K562 (cell line): Measurements from ENCODE around the gene GTSE1. TPM values are rescaled to one million over a fixed set of nuclear protein-coding genes. Genes with fewer than 3 reads are reported as not detected.

ENCODE experiments used
- CTBP1 ChIP-seq: fragments of 450-650 bp; IDR thresholded peaks from 2 replicates; pipeline ENCODE4 v1.6.1; 2016; ENCODE audit warnings: borderline replicate concordance
- DPF2 ChIP-seq: fragments of 450-650 bp; IDR thresholded peaks from 2 replicates; pipeline ENCODE4 v1.6.1; 2016
- EWSR1 ChIP-seq: fragments of 450-650 bp; IDR thresholded peaks from 2 replicates; pipeline ENCODE4 v1.6.1; 2018; ENCODE audit warnings: borderline replicate concordance, mild to moderate bottlenecking, low read depth, moderate library complexity; ENCODE audit not compliant: partially characterized antibody
- FOSL1 ChIP-seq: fragments of 200-800 bp; sonication (Bioruptor generic); conservative IDR thresholded peaks from 2 replicates; pipeline ENCODE4 v1.6.1; 2016; ENCODE audit warnings: missing genetic modification characterization, missing compliant biosample characterization
- FOXA3 ChIP-seq, 2 experiments: fragments of 450-650 bp in 1 of 2; sonication (generic) in 1 of 2; formaldehyde crosslinking; IDR thresholded peaks in 1 of 2; conservative IDR thresholded peaks in 1 of 2; 2 replicates each; pipeline versions ENCODE4 v1.4.0 to v1.8.0; 2020 to 2022; ENCODE audit warnings: mild to moderate bottlenecking in 2 of 2, missing genetic modification reagents in 1 of 2
- GATA2 ChIP-seq: sonication (generic); formaldehyde crosslinking; IDR thresholded peaks from 2 replicates; pipeline ENCODE4 v1.4.0; 2020; ENCODE audit warnings: mild to moderate bottlenecking, missing genetic modification reagents
- GTF2A2 ChIP-seq: IDR thresholded peaks from 2 replicates; pipeline ENCODE4 v1.6.1; 2016; ENCODE audit warnings: mild to moderate bottlenecking, missing genetic modification characterization, missing compliant biosample characterization
- HDAC1 ChIP-seq, 2 experiments: fragments of 450-650 bp; IDR thresholded peaks; 2 replicates each; pipeline ENCODE4 v1.6.1; 2016 to 2017; ENCODE audit warnings: inconsistent platforms in 1 of 2, mild to moderate bottlenecking in 1 of 2, moderate library complexity in 1 of 2
- KLF16 ChIP-seq: IDR thresholded peaks from 2 replicates; pipeline ENCODE4 v1.6.1; 2016; ENCODE audit warnings: antibody characterized with exemption
- L3MBTL2 ChIP-seq: fragments of 450-650 bp; IDR thresholded peaks from 2 replicates; pipeline ENCODE4 v1.6.1; 2016; ENCODE audit warnings: mild to moderate bottlenecking, moderate library complexity
- MBD1 ChIP-seq: fragments of 250-450 bp; sonication (Bioruptor Pico); IDR thresholded peaks from 2 replicates; pipeline ENCODE4 v1.8.0; 2022; ENCODE audit warnings: inconsistent platforms
- MGA ChIP-seq: fragments of 450-650 bp; IDR thresholded peaks from 2 replicates; pipeline ENCODE4 v1.6.1; 2016; ENCODE audit warnings: mild to moderate bottlenecking, moderate library complexity
- NR4A1 ChIP-seq, 2 experiments: fragments of 250-450 bp in 1 of 2; fragments of 450-650 bp in 1 of 2; sonication (Bioruptor Pico) in 1 of 2; IDR thresholded peaks; 2 replicates each; pipeline versions ENCODE4 v1.4.0 to v1.6.1; 2016 to 2020; ENCODE audit warnings: mild to moderate bottlenecking in 2 of 2, missing compliant biosample characterization in 1 of 2, missing genetic modification characterization in 1 of 2, moderate library complexity in 1 of 2
- SMARCE1 ChIP-seq: fragments of 450-650 bp; IDR thresholded peaks from 2 replicates; pipeline ENCODE4 v1.7.1; 2016; ENCODE audit warnings: mild to moderate bottlenecking
- SRSF7 ChIP-seq: fragments of 200-400 bp; formaldehyde crosslinking; optimal IDR thresholded peaks from 2 replicates; pipeline ENCODE3; 2017; ENCODE audit warnings: mild to moderate bottlenecking, low read depth, low read length
- TCF3 ChIP-seq: sonication (generic); formaldehyde crosslinking; IDR thresholded peaks from 2 replicates; pipeline ENCODE4 v1.4.0; 2020; ENCODE audit warnings: mild to moderate bottlenecking, missing genetic modification reagents
- polyA plus RNA-seq, 8 experiments: library from polyadenylated mRNA; depleted of rRNA in 4 of 8; stranded (reverse) in 5 of 8; unstranded in 3 of 8; fragments of >200 nt; fragmentation: Nextera tagmentation in 2 of 8; fragmentation: Illumina TruSeq in 1 of 8; extraction: Ambion mirVana in 2 of 8; extraction: Trizol in 1 of 8; gene quantifications; 2 replicates each; pipeline versions ENCODE4 v1.2.1 to v1.2.3, GENCODE V29; 2011 to 2014; ENCODE audit warnings: inconsistent platforms in 1 of 8, missing spikeins in 1 of 8
- total RNA-seq, 7 experiments: library from RNA; depleted of rRNA in 6 of 7; stranded (reverse); fragments of >200 nt in 6 of 7; fragmentation: Illumina TruSeq in 2 of 7; extraction: Trizol in 2 of 7; gene quantifications; 2 replicates each; pipeline versions ENCODE4 v1.2.1 to v1.2.3, GENCODE V29; 2011 to 2021; ENCODE audit warnings: low replicate concordance in 1 of 7

Gene GTSE1
- total and polyA plus RNA-seq, 9 of the 15 experiments (the other 6 are each of a cell fraction or from before 2014, with no cell fraction given) = 2.5 to 22.5 (median 12.9) TPM

- TF ChIP-seq MGA (peak; percentile 60), MBD1 (CRISPR knock-in tag) (no peak), DPF2 (0 out of 2 replicates have a peak, but pooled peaks have one; percentile 25), GATA2 (peak; percentile 45; the same call in 1 of the 2 replicates), GTF2A2 (no peak), L3MBTL2 (peak; percentile 31; the same call in 1 of the 2 replicates), EWSR1 (no peak), SMARCE1 (peak; percentile 24; the same call in 1 of the 2 replicates), NR4A1 (CRISPR knock-in tag; IDR thresholded peaks at IDR 0.05) (no peak), NR4A1 (tag; IDR thresholded peaks at IDR 0.05) (no peak), CTBP1 (no peak), FOSL1 (peak; percentile 56), TCF3 (peak; percentile 63), FOXA3 (CRISPR knock-in tag; conservative IDR thresholded peaks at IDR 0.05 in 1 of 2, IDR thresholded peaks at IDR 0.05 in 1 of 2) (peak in 1 of 2 experiments; percentile 81; a peak in 2 of 4 replicates), HDAC1 (IDR thresholded peaks at IDR 0.05) (0 out of 4 replicates have a peak, but pooled peaks of 1 of the 2 experiments have one; percentile 13), SRSF7 (no peak), KLF16 (no peak)
Observed at GRCh38 chr22:46256358-46256958, 40.2 kb upstream of the GTSE1 start (continued).
